Stimulated activated naive CD8-positive, alpha-beta T cell treated with anti-CD3 and anti-CD28 coated beads, Interleukin-15, Interleukin-2, amounts not matched to agents 100 ng/mL and 50 ng/mL, for 24 hours (primary cell): ENCODE measurements around the gene ERC2.
"Not testable (repeated sequence)": the region's sequence is repeated elsewhere in the genome, so short reads cannot be mapped to it uniquely, and the experiment has no call there.

Source experiments
- H3K27ac Mint-ChIP-seq: one replicate; pipeline ENCODE4 v1.8.0; 2021; ENCODE audit warnings: mild to moderate bottlenecking, mixed read lengths
- H3K27me3 Mint-ChIP-seq: one replicate; pipeline ENCODE4 v1.8.0; 2021; ENCODE audit warnings: mixed read lengths
- H3K36me3 Mint-ChIP-seq: one replicate; pipeline ENCODE4 v1.8.0; 2021; ENCODE audit warnings: low read depth, mixed read lengths
- H3K4me1 Mint-ChIP-seq: one replicate; pipeline ENCODE4 v1.8.0; 2021; ENCODE audit warnings: low read depth, mixed read lengths
- H3K4me3 Mint-ChIP-seq: one replicate; pipeline ENCODE4 v1.8.0; 2021; ENCODE audit warnings: mild to moderate bottlenecking, mixed read lengths
- H3K9me3 Mint-ChIP-seq: one replicate; pipeline ENCODE4 v1.8.0; 2021; ENCODE audit warnings: mixed read lengths

The ERC2 gene

DNA sequence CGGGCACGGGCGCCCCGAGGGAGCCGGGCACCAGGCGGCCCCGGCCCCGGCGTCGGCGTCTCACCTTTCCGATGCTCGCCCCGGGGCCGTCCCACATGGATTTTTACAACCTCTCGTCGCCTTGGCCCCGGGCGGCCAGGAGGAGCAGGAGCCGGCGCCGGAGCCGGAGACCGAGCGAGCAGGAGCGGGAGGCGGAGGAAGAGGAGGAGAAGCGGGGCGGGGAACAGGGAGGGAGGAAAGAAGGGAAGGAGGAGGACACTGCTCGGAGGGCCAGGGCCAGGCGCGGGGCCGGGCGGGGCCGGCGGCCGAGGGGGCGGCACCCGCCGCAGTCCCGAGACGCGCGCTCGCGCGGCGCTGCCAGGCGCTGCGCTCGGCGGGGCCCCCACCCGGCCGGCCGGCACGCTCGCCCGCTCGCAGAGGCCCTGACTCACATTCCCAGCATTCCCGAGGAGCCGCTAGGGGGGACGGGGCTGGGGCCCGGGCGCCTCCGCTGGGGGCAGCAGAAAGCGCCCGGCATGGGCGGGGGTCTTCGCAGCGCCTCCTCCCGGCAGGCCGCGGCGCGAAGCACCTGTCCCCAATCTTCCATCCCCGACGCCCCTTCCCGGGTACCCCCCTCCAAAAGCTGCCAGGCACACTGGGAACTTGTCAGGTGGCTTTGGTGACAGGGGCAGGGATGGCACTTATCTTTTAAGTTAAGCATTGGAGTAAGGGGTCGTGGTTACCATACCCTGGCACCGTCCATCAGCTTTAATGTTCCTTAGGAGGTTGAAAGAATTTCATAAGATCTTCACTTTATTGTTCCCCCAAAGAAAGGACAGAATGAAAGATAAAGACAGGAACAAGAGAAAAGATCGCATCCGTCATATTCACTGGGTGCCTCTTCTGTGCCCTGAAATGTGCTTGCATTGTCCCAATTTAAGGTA is at the start of gene ERC2:
Gene ERC2 (minus strand): TSS at position 284 of the 923 bp plus-strand sequence.
- H3K27me3 Mint-ChIP-seq, result peaks cover 67% of the 10 kb centered on the region
- H3K36me3 Mint-ChIP-seq, result no peaks in the 10 kb centered on the region
- peaks cover 4% of the 10 kb centered on the region for H3K4me1 Mint-ChIP-seq
- peak within 1 kb of the TSS; percentile 81 for H3K4me3 Mint-ChIP-seq
- no peak within 1 kb of the TSS for H3K27ac Mint-ChIP-seq
- no peaks in the 10 kb centered on the region for H3K9me3 Mint-ChIP-seq

DNA sequence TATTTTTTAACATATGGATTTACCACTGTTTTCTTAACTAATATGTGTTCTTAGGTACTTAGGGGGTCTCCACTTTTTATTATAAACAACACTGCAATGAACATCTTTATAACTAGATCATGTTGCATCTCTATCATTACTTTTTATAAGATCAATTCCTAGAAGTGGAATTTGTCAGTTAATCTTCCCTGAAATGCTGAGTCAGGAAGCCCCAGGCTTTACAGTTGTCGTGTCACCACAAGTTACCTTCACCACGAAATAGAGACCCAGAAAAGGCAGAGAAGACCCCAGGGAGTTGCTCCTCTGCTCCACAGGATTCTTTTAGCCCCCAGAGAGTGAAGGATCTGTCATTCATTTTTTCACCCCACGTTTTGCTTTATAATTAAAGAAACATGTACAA is 34.5 kb upstream of the ERC2 start:
- Mint-ChIP-seq H3K9me3 (peaks cover 3% of the 10 kb centered on the region), H3K4me3 (no peak overlapping the region), H3K27me3 (peaks cover 32% of the 10 kb centered on the region), H3K36me3 (no peaks in the 10 kb centered on the region), H3K4me1 (no peaks in the 10 kb centered on the region), H3K27ac (no peak overlapping the region)

DNA sequence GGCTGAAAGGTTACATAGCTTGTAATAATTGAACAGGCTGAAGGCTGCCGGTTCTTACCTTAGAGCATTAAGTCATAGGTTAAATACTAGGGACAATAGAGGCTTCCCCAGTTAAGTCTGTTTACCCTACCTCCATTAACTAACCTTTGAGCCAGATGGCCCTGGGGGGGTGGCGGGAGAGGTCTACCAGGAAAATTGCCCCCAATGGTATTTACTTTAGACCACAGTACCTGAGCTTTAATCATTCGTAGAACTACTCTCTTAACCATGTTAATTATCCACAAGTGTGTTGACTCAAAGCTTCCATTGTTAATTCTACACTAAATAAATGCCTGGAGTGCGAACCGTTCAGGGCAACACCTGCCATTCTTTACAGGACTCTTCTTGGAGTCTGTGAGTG is 28.1 kb upstream of the ERC2 start:
- Mint-ChIP-seq H3K27me3 (peaks cover 29% of the 10 kb centered on the region), H3K9me3 (peaks cover 16% of the 10 kb centered on the region)
- not testable (repeated sequence) for H3K4me3 Mint-ChIP-seq

DNA sequence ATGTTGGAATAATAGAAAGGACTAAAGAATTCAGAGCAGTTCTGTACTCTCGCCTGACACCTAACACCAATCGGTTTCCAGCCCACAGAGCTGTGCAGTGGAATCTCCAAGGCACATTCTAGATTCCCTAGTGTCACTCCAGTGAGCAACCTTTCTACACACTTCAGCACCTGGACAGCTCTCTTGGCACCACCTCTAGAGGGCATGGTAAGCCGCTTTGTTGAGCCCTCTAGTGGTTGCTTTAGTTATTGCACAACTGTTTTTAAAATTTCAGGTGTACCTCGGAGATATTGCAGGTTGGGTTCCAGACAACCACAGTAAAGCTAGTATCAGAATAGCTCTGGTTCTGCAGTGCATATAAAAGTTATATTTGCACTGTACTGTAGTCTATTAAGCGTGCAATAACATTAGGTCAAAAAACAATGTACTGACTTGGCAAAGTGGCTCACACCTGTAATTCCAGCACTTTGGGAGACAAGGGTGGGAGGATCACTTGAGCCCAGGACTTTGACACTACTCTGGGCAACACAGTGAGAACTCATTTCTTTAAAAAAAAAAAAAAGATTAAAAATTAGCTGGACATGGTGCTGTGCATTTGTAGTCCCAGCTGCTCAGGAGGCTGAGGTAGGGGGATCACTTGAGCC is 26.5 kb upstream of the ERC2 start:
- Mint-ChIP-seq H3K36me3 (no peaks in the 10 kb centered on the region), H3K4me1 (no peaks in the 10 kb centered on the region), H3K27ac (no peak overlapping the region), H3K27me3 (peaks cover 37% of the 10 kb centered on the region), H3K4me3 (no peak overlapping the region), H3K9me3 (peaks cover 19% of the 10 kb centered on the region)

More for the DNA sequence above, 28.1 kb upstream of the ERC2 start:
- H3K36me3 Mint-ChIP-seq, H3K27ac Mint-ChIP-seq, H3K4me1 Mint-ChIP-seq: not testable (repeated sequence)

DNA sequence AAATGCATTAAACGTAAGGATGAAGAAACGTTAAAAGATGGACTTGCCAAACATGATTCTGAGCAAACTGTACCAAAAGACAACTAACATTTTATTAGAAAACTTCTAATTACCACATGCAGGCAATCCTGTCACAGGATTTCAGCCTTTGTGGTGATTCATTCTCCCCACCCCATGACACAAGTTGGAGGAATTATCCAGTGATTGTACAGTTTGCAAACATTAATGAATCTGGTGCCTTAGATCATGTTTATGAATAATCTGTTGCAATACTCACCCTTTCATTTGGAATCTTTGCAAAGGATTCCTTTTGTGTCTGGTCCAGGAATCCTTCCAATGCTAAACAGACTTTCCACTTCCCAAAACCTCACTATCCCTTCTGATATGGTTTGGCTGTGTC is 23.3 kb upstream of the ERC2 start:
- H3K9me3 Mint-ChIP-seq, result peaks cover 15% of the 10 kb centered on the region
- H3K27me3 Mint-ChIP-seq, result peaks cover 33% of the 10 kb centered on the region
- H3K4me3 Mint-ChIP-seq, result no peak overlapping the region
- no peak overlapping the region for H3K27ac Mint-ChIP-seq
- no peaks in the 10 kb centered on the region for H3K36me3 Mint-ChIP-seq
- H3K4me1 Mint-ChIP-seq, result no peaks in the 10 kb centered on the region

DNA sequence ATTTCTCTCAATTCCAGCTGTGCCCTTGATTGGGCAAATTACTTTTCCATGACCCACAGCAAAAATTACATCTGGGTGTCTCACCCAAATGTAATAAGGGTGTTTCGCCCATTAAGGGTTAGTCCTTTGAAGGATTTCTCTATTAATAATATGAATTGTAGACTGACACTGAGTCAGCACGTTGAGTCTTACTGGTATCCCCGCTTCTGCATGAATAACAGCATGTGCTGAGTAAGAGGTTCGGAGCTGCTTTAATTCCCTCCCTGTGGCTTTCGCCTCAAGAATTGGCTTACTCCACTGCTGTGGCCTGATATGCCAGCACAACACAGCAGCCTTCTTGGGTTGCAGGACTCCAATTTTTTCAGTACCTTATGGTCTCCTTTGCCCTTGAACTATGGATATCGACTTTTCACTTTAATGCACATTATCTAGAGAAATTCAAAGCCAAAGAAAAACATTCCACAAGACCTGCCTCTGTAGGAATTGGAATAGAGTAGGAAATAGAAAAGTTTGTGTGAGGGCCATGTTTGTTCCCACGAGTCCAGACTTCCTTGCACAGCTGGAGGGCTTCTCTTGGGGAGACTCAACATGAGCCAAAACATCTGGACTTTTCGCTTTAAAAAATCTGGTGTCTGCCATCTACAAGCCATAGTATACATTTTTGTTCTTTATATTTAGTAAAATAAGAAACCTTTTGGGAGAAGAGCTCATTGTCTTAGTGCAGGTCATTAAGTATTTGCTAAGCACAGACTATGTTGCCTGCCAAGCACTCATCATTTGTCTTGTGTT is 20.7 kb upstream of the ERC2 start:
- Mint-ChIP-seq H3K27me3 (peaks cover 34% of the 10 kb centered on the region), H3K9me3 (peaks cover 12% of the 10 kb centered on the region), H3K4me3 (no peak overlapping the region), H3K36me3 (no peaks in the 10 kb centered on the region), H3K27ac (no peak overlapping the region), H3K4me1 (no peaks in the 10 kb centered on the region)

DNA sequence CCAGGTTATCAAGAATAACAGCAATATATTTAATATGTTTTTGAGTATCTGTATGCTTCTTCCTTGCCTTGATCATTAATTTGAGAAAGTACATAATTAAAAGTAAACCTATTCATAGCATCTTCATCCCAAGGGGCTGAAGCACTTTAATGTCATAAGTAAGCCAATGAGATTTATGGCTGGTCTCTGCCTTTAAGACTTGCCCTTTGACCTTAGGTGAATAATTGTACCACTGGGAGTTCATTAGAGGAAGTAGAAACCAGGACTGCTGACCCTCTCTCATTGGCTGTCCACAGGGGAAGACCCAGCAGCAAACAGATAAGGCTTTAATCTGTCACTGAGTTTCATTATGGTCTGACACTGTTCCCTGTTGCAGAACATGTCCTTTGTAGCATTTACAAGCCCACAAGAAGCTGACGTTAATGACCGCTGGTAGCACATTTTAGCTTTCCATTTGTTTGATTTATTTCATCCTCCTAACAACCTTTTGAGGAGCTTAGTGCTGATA is 16.3 kb upstream of the ERC2 start:
- H3K4me3 Mint-ChIP-seq, result no peak overlapping the region
- no peak overlapping the region for H3K27ac Mint-ChIP-seq
- no peaks in the 10 kb centered on the region for H3K4me1 Mint-ChIP-seq
- H3K9me3 Mint-ChIP-seq, result no peaks in the 10 kb centered on the region
- peaks cover 24% of the 10 kb centered on the region for H3K27me3 Mint-ChIP-seq
- no peaks in the 10 kb centered on the region for H3K36me3 Mint-ChIP-seq

DNA sequence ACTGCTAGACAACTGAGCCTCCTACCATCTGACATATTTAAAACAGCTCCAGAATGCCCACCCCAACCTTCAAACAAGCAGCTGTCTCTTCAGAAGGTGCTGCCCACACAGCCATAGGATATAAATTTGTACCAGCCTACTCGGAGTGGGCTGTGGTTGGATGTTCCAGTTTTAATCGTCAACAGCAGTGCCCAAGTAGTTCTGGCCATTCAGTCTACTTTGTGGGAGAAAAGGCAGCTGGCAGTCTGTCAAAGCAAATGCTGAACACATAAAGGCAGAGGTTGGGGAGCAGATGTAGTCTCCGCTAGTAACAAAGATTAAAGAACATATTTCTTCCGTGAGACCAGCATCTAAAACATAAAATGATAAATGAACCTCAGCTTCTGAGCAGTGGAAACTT is 15.9 kb upstream of the ERC2 start:
- Mint-ChIP-seq H3K9me3 (no peaks in the 10 kb centered on the region), H3K4me3 (no peak overlapping the region), H3K27me3 (peaks cover 19% of the 10 kb centered on the region), H3K27ac (no peak overlapping the region), H3K4me1 (no peaks in the 10 kb centered on the region), H3K36me3 (no peaks in the 10 kb centered on the region)

DNA sequence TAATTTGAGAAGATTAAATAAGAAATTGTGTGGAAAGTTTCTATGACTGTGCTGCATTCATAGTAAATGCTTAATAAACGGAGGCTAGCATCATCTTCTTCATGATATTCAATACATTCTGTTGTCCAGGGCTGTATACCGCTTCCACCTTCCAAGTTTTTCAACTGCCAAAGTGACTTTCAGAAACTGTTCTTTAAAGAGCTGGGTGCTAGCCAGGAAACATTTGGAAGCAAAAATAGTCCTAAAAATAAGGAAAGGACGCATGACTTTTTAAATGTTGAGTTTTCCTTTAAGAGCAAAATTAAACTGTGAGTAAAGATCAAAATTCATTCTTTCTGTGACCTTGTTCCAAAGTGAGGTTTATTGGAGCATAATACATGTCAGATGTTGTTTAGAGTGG is 9.4 kb upstream of the ERC2 start:
- Mint-ChIP-seq H3K4me3 (no peak overlapping the region), H3K27me3 (peaks cover 35% of the 10 kb centered on the region), H3K36me3 (no peaks in the 10 kb centered on the region), H3K4me1 (no peaks in the 10 kb centered on the region), H3K9me3 (no peaks in the 10 kb centered on the region), H3K27ac (no peak overlapping the region)

DNA sequence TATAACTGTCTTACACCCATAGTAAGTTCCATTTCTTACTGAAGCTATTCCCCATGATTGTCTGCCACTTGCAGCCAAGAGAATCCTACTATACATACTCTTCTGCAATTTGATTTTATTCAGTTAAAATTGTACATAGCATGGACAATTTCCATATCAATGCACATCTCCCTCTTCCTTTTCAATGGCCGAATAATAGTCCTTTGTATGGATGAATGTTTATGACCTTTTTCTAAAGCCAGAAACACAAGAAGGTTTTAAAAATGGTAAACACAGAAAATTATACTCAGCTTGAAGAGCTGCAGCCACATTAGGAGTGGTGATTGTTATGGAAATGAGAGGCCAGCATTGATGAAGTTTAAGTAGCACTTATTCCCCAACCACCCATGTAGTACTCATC is 8.5 kb upstream of the ERC2 start:
- Mint-ChIP-seq H3K9me3 (no peaks in the 10 kb centered on the region), H3K4me3 (no peak overlapping the region), H3K4me1 (no peaks in the 10 kb centered on the region), H3K27ac (no peak overlapping the region), H3K27me3 (peaks cover 40% of the 10 kb centered on the region), H3K36me3 (no peaks in the 10 kb centered on the region)

DNA sequence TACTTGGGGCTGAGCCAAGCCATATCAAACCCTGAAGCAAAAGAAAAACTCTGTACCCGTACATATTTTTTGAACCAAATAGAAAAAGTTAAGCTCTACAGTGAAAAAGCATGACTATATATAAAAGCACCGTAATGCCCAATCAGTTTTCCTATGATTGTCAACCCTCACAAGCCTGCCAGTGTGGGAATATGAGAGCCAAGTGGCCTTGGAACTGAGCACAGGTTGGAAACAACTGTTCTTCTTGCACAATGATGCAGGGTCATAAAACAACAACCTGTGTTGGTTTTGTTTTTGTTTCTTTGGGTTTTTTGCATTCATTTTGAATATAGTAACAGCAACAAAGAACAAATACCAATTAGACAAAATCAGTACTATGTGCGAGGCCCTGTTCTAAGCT is 3.5 kb upstream of the ERC2 start:
- H3K27me3 Mint-ChIP-seq, result peaks cover 62% of the 10 kb centered on the region
- H3K36me3 Mint-ChIP-seq, result no peaks in the 10 kb centered on the region
- no peaks in the 10 kb centered on the region for H3K9me3 Mint-ChIP-seq
- H3K4me1 Mint-ChIP-seq, result peaks cover 4% of the 10 kb centered on the region
- H3K4me3 Mint-ChIP-seq, result no peak overlapping the region
- no peak overlapping the region for H3K27ac Mint-ChIP-seq

DNA sequence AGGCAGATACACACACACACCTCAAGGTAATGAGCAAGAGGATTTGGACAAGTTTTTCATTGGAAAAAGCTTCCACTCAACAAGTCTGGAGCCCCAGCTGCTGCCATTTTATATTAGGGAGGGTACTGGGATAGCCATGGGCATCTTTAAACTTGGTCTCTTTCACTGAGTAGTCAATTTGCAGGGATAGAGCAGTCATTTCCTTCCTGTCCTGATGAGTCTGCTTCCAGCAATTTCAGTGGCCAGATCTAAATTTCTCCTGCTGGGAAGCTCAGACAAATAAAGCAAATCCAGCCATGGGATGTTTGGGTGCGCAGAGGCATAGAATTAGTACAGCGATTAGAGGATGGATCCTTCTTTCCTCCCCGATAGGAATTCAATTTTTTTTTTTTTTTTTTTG is 874 bp upstream of the ERC2 start:
- peaks cover 4% of the 10 kb centered on the region for H3K4me1 Mint-ChIP-seq
- no peaks in the 10 kb centered on the region for H3K9me3 Mint-ChIP-seq
- peaks cover 69% of the 10 kb centered on the region for H3K27me3 Mint-ChIP-seq
- H3K36me3 Mint-ChIP-seq, result no peaks in the 10 kb centered on the region
- H3K4me3 Mint-ChIP-seq, result peak overlapping the region; percentile 5
- H3K27ac Mint-ChIP-seq, result no peak overlapping the region

DNA sequence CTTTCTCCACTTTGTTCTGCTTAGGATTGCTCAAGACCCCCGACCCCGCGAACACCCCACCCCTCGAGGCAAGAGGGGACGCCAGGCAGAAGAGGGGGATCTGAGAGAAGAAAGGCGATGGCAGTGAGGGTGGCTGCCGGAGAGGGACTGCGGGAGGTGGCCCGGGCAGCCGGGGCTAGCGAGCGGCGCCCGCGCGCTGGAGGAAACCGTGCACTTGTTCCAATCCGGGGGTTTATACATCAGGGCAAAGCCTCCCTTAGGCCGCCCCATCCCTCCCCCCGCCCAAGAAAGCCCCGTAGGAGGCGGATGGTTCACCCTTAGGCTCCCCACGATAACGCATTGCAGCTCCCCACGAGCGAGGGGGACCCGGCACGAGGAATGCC is 475 bp downstream of the ERC2 start:
- peaks cover 71% of the 10 kb centered on the region for H3K27me3 Mint-ChIP-seq
- H3K36me3 Mint-ChIP-seq, result no peaks in the 10 kb centered on the region
- no peaks in the 10 kb centered on the region for H3K9me3 Mint-ChIP-seq
- H3K4me1 Mint-ChIP-seq, result peaks cover 4% of the 10 kb centered on the region
- H3K4me3 Mint-ChIP-seq, result peak overlapping the region; percentile 81
- no peak overlapping the region for H3K27ac Mint-ChIP-seq

DNA sequence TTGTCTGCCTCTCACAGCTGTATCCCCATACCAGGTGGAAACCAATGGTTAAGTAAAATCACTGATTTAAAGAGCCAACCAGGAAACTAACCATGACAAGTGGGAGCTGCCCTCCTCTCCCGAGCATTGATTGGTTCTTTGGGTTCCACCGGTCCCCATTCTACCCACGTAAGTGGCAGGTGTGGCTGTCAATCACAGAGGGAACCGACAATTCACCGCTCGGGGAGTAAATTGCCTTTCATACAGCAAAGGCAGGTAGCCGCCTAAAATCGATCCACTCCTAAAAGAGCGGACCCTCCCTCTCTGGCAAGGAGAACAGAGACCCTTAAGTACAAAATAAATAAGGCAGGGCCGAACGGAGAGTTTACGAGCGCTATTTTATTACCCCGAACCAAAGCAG is 1.2 kb downstream of the ERC2 start:
- no peak overlapping the region for H3K27ac Mint-ChIP-seq
- H3K4me1 Mint-ChIP-seq, result peaks cover 4% of the 10 kb centered on the region

DNA sequence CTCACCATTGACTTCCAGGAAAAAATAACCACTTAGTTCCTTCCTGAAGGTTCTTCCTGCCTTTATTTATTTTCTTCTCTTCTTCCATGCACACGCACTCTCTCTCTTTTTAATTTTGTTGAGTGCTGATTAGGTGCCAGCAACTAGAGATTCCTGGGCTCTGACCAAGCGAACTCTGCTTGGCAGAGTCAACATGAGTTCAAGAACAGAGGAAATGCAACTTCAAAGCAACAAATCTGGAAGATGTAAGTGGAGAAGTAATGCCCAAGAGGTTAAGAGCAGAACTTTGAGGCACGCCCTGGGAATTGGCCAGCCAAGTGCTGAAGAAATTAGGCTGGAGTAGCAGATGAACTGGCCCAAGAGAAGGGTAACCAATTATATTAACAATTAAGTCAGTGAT is 8.5 kb downstream of the ERC2 start:
- peaks cover 50% of the 10 kb centered on the region for H3K27me3 Mint-ChIP-seq
- no peak overlapping the region for H3K27ac Mint-ChIP-seq
- H3K36me3 Mint-ChIP-seq, result no peaks in the 10 kb centered on the region
- H3K9me3 Mint-ChIP-seq, result no peaks in the 10 kb centered on the region
- no peak overlapping the region for H3K4me3 Mint-ChIP-seq
- no peaks in the 10 kb centered on the region for H3K4me1 Mint-ChIP-seq

More for the DNA sequence above, 1.2 kb downstream of the ERC2 start:
- H3K36me3 Mint-ChIP-seq, result no peaks in the 10 kb centered on the region
- H3K27me3 Mint-ChIP-seq, result peaks cover 73% of the 10 kb centered on the region
- peak overlapping the region; percentile 81 for H3K4me3 Mint-ChIP-seq
- no peaks in the 10 kb centered on the region for H3K9me3 Mint-ChIP-seq
